K562 (cell line): Measurements from ENCODE around the gene ERRFI1. TPM values are rescaled to one million over a fixed set of nuclear protein-coding genes. Genes with fewer than 3 reads are reported as not detected.

Experiments
- ATAC-seq: fragments of 200-7000 bp; cut with Tn5 transposase; 3 replicates; pipeline ENCODE4 v1.9.1; 2020; ENCODE audit warnings: moderate library complexity
- BruUV-seq: library from RNA; stranded (reverse); fragments of 400-500 nt; replicated peaks from 2 replicates; lab custom pipeline; 2021; lab: Mats Ljungman, UMichigan
- CTCF ChIA-PET: fragments of 300-600 bp; formaldehyde crosslinking; extraction: SDS; loops from one replicate; lab custom pipeline; 2021; ENCODE audit warnings: low intra/inter-chr PET ratio; lab: Yijun Ruan, JAX
- POLR2A ChIA-PET: fragments of 300-600, 350-650 bp; sonication (Branson Sonifier 250); formaldehyde crosslinking; extraction: SDS; loops from one replicate; lab custom pipeline; 2021; ENCODE audit warnings: antibody characterized with exemption, inconsistent platforms; lab: Yijun Ruan, JAX
- DNase-seq, 4 experiments: peaks; one replicate each; pipeline versions ENCODE4 v3.0.0 to v3.0.0-alpha.2; 2011 to 2018; ENCODE audit warnings: low spot score in 3 of 4, mixed read lengths in 3 of 4; ENCODE audit errors: extremely low read depth in 1 of 4
- FAIRE-seq: peaks from 2 replicates; lab custom pipeline; 2011; peaks lifted over from hg19 to GRCh38; lab: Jason Lieb, UNC
- H2AFZ ChIP-seq: 2 replicates; pipeline ENCODE4 v1.6.0; 2011; ENCODE audit warnings: low read depth, low read length, control low read depth, inconsistent platforms
- H3K27ac ChIP-seq: fragments of 200-600 bp; 3 replicates; pipeline ENCODE4 v1.8.0; 2011; ENCODE audit warnings: low read depth, mild to moderate bottlenecking, control low read depth, inconsistent platforms, low read length, moderate library complexity, mixed read lengths; ENCODE audit errors: extremely low read depth
- H3K27me3 ChIP-seq, 2 experiments: fragments of 300-600 bp in 1 of 2; 2 replicates in 1 of 2; 3 replicates in 1 of 2; pipeline versions ENCODE4 v1.6.0 to v1.8.0; 2011; ENCODE audit warnings: inconsistent platforms in 2 of 2, low read length in 2 of 2, mild to moderate bottlenecking in 1 of 2, mixed read lengths in 1 of 2, moderate library complexity in 1 of 2; ENCODE audit not compliant: control insufficient read depth in 2 of 2, insufficient read depth in 2 of 2
- H3K36me3 ChIP-seq: fragments of 300-600 bp; 3 replicates; pipeline ENCODE4 v1.8.0; 2011; ENCODE audit warnings: mild to moderate bottlenecking, low read length, inconsistent platforms; ENCODE audit not compliant: control insufficient read depth, insufficient read depth
- H3K4me1 ChIP-seq, 2 experiments: fragments of 200-600 bp in 1 of 2; replicated peaks in 1 of 2; 2 replicates in 1 of 2; 3 replicates in 1 of 2; pipeline versions ENCODE4 v1.5.1 to v1.8.0; 2011; ENCODE audit warnings: inconsistent platforms in 2 of 2, low read length in 2 of 2, mild to moderate bottlenecking in 1 of 2, mixed read lengths in 1 of 2, moderate library complexity in 1 of 2; ENCODE audit not compliant: control insufficient read depth in 2 of 2, insufficient read depth in 2 of 2
- H3K4me2 ChIP-seq: 2 replicates; pipeline ENCODE4 v1.6.1; 2011; ENCODE audit warnings: low read length, control low read depth, inconsistent platforms, mixed read lengths; ENCODE audit not compliant: insufficient read depth
- H3K4me3 ChIP-seq: fragments of 200-600 bp; sonication (generic), shearing (Covaris generic); 2 replicates; pipeline ENCODE4 v1.5.1; 2016; ENCODE audit warnings: control low read depth, inconsistent platforms
- H3K79me2 ChIP-seq: fragments of 200-600 bp; 3 replicates; pipeline ENCODE4 v1.8.0; 2011; ENCODE audit warnings: low read length, inconsistent platforms; ENCODE audit not compliant: control insufficient read depth, insufficient read depth
- H3K9ac ChIP-seq, 2 experiments: 2 replicates each; pipeline versions ENCODE4 v1.6.0 to v1.6.1; 2011; ENCODE audit warnings: low read depth in 2 of 2, low read length in 2 of 2, control low read depth in 1 of 2, inconsistent platforms in 1 of 2, mild to moderate bottlenecking in 1 of 2, mixed read lengths in 1 of 2; ENCODE audit not compliant: insufficient read depth in 1 of 2
- H3K9me1 ChIP-seq: one replicate; pipeline ENCODE4 v1.6.0; 2011; ENCODE audit warnings: inconsistent platforms, mild to moderate bottlenecking, low read length, moderate library complexity; ENCODE audit not compliant: control insufficient read depth, insufficient read depth
- H3K9me3 ChIP-seq: replicated peaks from 2 replicates; pipeline ENCODE4 v1.5.1; 2011; ENCODE audit warnings: low read depth, low read length, inconsistent platforms; ENCODE audit not compliant: control insufficient read depth, insufficient read depth
- H4K20me1 ChIP-seq: replicated peaks from 2 replicates; pipeline ENCODE4 v1.6.1; 2011; ENCODE audit warnings: low read length, inconsistent platforms, mixed read lengths; ENCODE audit not compliant: control insufficient read depth, insufficient read depth
- BMI1 ChIP-seq: fragments of 150-350 bp; IDR thresholded peaks from 2 replicates; pipeline ENCODE4 v1.6.1; 2014; ENCODE audit warnings: low read length
- C11orf30 ChIP-seq: fragments of 450-650 bp; IDR thresholded peaks from 2 replicates; pipeline ENCODE4 v1.6.1; 2016; ENCODE audit warnings: low read depth, mild to moderate bottlenecking
- CBX8 ChIP-seq: fragments of 200-600 bp; sonication (generic); IDR thresholded peaks from 2 replicates; pipeline ENCODE4 v1.6.1; 2012; ENCODE audit warnings: borderline replicate concordance, mixed run types, low read depth, mild to moderate bottlenecking, moderate library complexity, mixed read lengths, low read length, control low read depth, inconsistent platforms; ENCODE audit not compliant: poor library complexity, severe bottlenecking; ENCODE audit errors: extremely low read depth
- CHD4 ChIP-seq: fragments of 200-600 bp; sonication (generic); IDR thresholded peaks from 3 replicates; pipeline ENCODE4 v1.6.1; 2012; ENCODE audit warnings: low read depth, mild to moderate bottlenecking, mixed read lengths, low read length, inconsistent platforms; ENCODE audit not compliant: insufficient read depth, insufficient replicate concordance, poor library complexity, severe bottlenecking
- GATA2 ChIP-seq: sonication (generic); formaldehyde crosslinking; IDR thresholded peaks from 2 replicates; pipeline ENCODE4 v1.4.0; 2020; ENCODE audit warnings: mild to moderate bottlenecking, missing genetic modification reagents
- KDM1A ChIP-seq, 2 experiments: fragments of 450-650 bp; IDR thresholded peaks; 2 replicates each; pipeline ENCODE4 v1.6.1; 2016; ENCODE audit warnings: mild to moderate bottlenecking in 2 of 2
- MAFG ChIP-seq: fragments of 450-650 bp; conservative IDR thresholded peaks from 2 replicates; pipeline ENCODE4 v1.6.1; 2016; ENCODE audit warnings: missing genetic modification characterization, missing compliant biosample characterization
- MCM3 ChIP-seq: fragments of 450-650 bp; IDR thresholded peaks from 2 replicates; pipeline ENCODE4 v1.6.1; 2016
- TBL1XR1 ChIP-seq, 2 experiments: IDR thresholded peaks; 2 replicates each; pipeline ENCODE4 v1.6.1; 2012; ENCODE audit warnings: improper control_type of control experiment in 2 of 2, low read length in 2 of 2, mild to moderate bottlenecking in 1 of 2
- ZBTB7A ChIP-seq: IDR thresholded peaks from 2 replicates; pipeline ENCODE4 v1.6.1; 2011; ENCODE audit warnings: low read depth, mild to moderate bottlenecking, low read length, moderate library complexity, borderline replicate concordance; ENCODE audit not compliant: control insufficient read depth
- ZNF586 ChIP-seq: fragments of 450-650 bp; formaldehyde crosslinking; conservative IDR thresholded peaks from 2 replicates; pipeline ENCODE4 v1.4.0; 2020; ENCODE audit warnings: mild to moderate bottlenecking, moderate library complexity
- ZNF778 ChIP-seq: fragments of 450-650 bp; formaldehyde crosslinking; IDR thresholded peaks from 2 replicates; pipeline ENCODE4 v1.4.0; 2020; ENCODE audit warnings: mild to moderate bottlenecking, moderate library complexity
- WGBS: fragments of 100-300 bp; shearing (Covaris generic); methylation state at CpG from one replicate; pipeline ENCODE4 v1.1.6; 2016; ENCODE audit warnings: low coverage, mixed read lengths; ENCODE audit not compliant: insufficient coverage; ENCODE audit errors: missing lambda C conversion rate; 5-methylcytosine and 5-hydroxymethylcytosine counted together
- in situ Hi-C: fragments of 300-500 bp; cut with MboI; formaldehyde crosslinking; loops from 4 replicates; pipeline ENCODE4 v1.15.0; 2018; ENCODE audit warnings: inconsistent platforms, mixed read lengths
- intact Hi-C: fragments of 100-400 bp; cut with micrococcal nuclease; formaldehyde crosslinking; loops from 2 replicates; pipeline ENCODE4 v1.14.2; 2022
- polyA plus RNA-seq, 8 experiments: library from polyadenylated mRNA; depleted of rRNA in 4 of 8; stranded (reverse) in 5 of 8; unstranded in 3 of 8; fragments of >200 nt; fragmentation: Nextera tagmentation in 2 of 8; fragmentation: Illumina TruSeq in 1 of 8; extraction: Ambion mirVana in 2 of 8; extraction: Trizol in 1 of 8; gene quantifications; 2 replicates each; pipeline versions ENCODE4 v1.2.1 to v1.2.3, GENCODE V29; 2011 to 2014; ENCODE audit warnings: inconsistent platforms in 1 of 8, missing spikeins in 1 of 8
- total RNA-seq, 7 experiments: library from RNA; depleted of rRNA in 6 of 7; stranded (reverse); fragments of >200 nt in 6 of 7; fragmentation: Illumina TruSeq in 2 of 7; extraction: Trizol in 2 of 7; gene quantifications; 2 replicates each; pipeline versions ENCODE4 v1.2.1 to v1.2.3, GENCODE V29; 2011 to 2021; ENCODE audit warnings: low replicate concordance in 1 of 7
- TF ChIP-seq, protein P1 (sequence below), 2 experiments: fragments of 450-650 bp; IDR thresholded peaks; 2 replicates each; pipeline ENCODE4 v1.6.1; 2016; ENCODE audit warnings: mild to moderate bottlenecking in 2 of 2, borderline replicate concordance in 1 of 2, low read depth in 1 of 2, moderate library complexity in 1 of 2
- TF ChIP-seq, protein P2 (sequence below): fragments of 450-650 bp; IDR thresholded peaks from one replicate; pipeline ENCODE4 v1.6.1; 2018; ENCODE audit warnings: mild to moderate bottlenecking, moderate library complexity; ENCODE audit not compliant: partially characterized antibody

The ERRFI1 gene
- total and polyA plus RNA-seq, 9 of the 15 experiments (the other 6 are each of a cell fraction or from before 2014, with no cell fraction given), result 0.67 to 4.4 (median 1.1) TPM

- peaks cover 3% of the 10 kb centered on the region for H3K9me1 ChIP-seq
- FAIRE-seq (no peak), DNase-seq (no peak), ATAC-seq (no peak)
- peaks cover 17% of the 10 kb centered on the region; the same call in 2 of the 3 replicates for H3K79me2 ChIP-seq
- H4K20me1 ChIP-seq, result peaks cover 14% of the 10 kb centered on the region
- no peaks in the 10 kb centered on the region for H3K9me3 ChIP-seq
- POLR2A ChIA-PET, result interaction anchor here (0.8 kb wide), 1 partner anchor 102 kb away, joined by 3 read pairs; no protein-coding TSS in a partner anchor
- H3K4me2 ChIP-seq, result no peak overlapping the region
- H3K9ac ChIP-seq, result no peak overlapping the region
- H3K27me3 ChIP-seq, result no peaks in the 10 kb centered on the region
- peaks cover 89% of the 10 kb centered on the region for H3K36me3 ChIP-seq
- CTCF ChIA-PET, result no interaction called here
- H3K4me1 ChIP-seq, result no peaks in the 10 kb centered on the region; a peak in 1 of 5 replicates
- 87% methylated on average over 7 of the region's 7 CpGs for WGBS
- H2AFZ ChIP-seq, result no peak overlapping the region
- no peak overlapping the region for H3K27ac ChIP-seq
- BruUV-seq, result no TSS peak
- intact Hi-C loops, result no loop called here
- no peak overlapping the region for H3K4me3 ChIP-seq
- in situ Hi-C loops, result no loop called here
- TF ChIP-seq C11orf30 (no peak), BMI1 (no peak), TBL1XR1 (IDR thresholded peaks at IDR 0.05; ENCODE audit: low read length in 2 of 2) (no peak), CHD4 (no peak), MCM3 (no peak), MAFG (tag) (no peak), ZNF586 (CRISPR knock-in tag) (no peak), ZBTB7A (no peak), CBX8 (no peak), GATA2 (CRISPR knock-in tag) (no peak), KDM1A (IDR thresholded peaks at IDR 0.05) (no peak), ZNF778 (CRISPR knock-in tag) (no peak)
- TF ChIP-seq, protein P1, sequence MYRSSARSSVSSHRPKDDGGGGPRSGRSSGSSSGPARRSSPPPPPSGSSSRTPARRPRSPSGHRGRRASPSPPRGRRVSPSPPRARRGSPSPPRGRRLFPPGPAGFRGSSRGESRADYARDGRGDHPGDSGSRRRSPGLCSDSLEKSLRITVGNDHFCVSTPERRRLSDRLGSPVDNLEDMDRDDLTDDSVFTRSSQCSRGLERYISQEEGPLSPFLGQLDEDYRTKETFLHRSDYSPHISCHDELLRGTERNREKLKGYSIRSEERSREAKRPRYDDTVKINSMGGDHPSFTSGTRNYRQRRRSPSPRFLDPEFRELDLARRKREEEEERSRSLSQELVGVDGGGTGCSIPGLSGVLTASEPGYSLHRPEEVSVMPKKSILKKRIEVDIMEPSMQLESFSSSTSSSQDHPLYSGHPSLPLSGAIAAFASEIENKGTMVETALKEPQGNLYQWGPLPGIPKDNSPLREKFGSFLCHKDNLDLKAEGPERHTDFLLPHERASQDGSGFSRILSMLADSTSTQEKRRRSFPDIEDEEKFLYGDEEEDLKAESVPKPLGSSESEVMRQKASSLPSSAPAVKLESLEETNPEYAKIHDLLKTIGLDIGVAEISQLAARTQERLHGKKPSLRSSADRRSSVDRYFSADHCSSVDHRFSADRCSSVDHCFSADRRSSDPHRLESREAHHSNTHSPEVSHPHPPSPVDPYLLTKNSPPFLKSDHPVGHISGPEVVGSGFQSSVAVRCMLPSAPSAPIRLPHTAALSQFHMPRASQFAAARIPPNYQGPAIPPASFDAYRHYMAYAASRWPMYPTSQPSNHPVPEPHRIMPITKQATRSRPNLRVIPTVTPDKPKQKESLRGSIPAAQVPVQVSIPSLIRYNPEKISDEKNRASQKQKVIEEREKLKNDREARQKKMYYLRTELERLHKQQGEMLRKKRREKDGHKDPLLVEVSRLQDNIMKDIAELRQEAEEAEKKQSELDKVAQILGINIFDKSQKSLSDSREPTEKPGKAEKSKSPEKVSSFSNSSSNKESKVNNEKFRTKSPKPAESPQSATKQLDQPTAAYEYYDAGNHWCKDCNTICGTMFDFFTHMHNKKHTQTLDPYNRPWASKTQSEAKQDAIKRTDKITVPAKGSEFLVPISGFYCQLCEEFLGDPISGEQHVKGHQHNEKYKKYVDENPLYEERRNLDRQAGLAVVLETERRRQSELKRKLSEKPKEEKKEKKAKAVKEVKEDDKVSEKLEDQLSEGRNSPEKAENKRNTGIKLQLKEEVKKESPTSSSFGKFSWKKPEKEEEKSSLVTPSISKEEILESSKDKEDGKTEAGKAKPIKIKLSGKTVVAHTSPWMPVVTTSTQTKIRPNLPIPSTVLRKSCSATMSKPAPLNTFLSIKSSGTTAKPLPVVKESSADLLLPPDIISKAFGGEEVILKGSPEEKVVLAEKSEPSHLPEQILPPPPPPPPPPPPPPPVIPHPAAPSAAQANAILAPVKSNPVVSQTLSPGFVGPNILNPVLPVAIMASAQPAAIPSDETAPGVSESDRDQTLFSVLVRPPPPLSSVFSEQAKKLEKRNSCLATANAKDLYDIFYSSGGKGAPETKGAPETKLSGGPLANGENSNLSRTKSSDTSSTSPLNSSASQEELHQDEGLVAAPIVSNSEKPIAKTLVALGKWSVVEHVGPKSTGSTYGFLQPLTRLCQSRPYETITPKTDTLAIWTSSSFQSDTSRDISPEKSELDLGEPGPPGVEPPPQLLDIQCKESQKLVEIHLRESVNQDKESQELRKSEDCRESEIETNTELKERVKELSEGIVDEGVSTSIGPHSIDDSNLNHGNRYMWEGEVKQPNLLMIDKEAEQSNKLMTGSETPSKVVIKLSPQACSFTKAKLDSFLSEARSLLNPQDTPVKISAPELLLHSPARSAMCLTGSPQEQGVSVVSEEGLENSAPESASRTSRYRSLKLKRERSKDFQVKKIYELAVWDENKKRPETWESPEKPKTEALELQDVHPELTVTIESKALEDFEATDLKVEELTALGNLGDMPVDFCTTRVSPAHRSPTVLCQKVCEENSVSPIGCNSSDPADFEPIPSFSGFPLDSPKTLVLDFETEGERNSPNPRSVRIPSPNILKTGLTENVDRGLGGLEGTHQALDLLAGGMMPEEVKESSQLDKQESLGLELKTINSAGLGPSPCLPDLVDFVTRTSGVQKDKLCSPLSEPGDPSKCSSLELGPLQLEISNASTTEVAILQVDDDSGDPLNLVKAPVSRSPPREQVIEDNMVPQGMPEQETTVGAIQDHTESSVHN (IDR thresholded peaks at IDR 0.05; ENCODE audit: borderline replicate concordance in 1 of 2, low read depth in 1 of 2), result no peak
- TF ChIP-seq, protein P2, sequence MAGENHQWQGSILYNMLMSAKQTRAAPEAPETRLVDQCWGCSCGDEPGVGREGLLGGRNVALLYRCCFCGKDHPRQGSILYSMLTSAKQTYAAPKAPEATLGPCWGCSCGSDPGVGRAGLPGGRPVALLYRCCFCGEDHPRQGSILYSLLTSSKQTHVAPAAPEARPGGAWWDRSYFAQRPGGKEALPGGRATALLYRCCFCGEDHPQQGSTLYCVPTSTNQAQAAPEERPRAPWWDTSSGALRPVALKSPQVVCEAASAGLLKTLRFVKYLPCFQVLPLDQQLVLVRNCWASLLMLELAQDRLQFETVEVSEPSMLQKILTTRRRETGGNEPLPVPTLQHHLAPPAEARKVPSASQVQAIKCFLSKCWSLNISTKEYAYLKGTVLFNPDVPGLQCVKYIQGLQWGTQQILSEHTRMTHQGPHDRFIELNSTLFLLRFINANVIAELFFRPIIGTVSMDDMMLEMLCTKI, result no peak
Measured at GRCh38 chr1:7980984-7981383, 45.1 kb downstream of the ERRFI1 start.
